Measurements from ENCODE around the gene ABCC4. TPM values are rescaled to one million over a fixed set of nuclear protein-coding genes. Genes with fewer than 3 reads are reported as not detected.

ABCC4 gene
- total RNA-seq, 1 donor from 2014 or later = 4.9 TPM

GRCh38 chr13:95253033-95253432 is 48.2 kb downstream of the ABCC4 start:
- TF ChIP-seq CTCF (IDR thresholded peaks at IDR 0.05; ENCODE audit: borderline replicate concordance) = no peak
- intact Hi-C loops (cut with micrococcal nuclease) = no loop called here
- no peak for DNase-seq

DNA sequence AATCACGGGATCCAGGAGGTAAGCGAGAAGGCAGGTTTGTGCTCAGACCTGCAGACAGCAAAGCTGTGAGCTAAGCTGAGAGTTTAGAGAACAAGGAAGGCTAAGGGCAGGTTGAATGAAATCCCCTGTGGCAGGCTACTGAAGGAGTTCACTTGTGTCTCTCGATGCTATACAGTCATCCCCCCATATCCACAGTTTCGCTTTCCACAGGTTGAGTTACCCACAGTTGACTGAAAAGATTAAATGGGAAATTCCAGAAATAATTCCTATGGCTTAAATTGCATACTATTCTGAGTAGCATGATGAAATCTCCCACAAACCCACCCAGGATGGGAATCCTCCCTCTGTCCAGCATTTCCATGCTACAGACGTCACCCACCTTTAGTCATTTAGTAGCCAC is 49.6 kb downstream of the ABCC4 start:
- Histone ChIP-seq H3K36me3 (no peaks in the 10 kb centered on the region), H3K9me3 (replicated peaks) (no peaks in the 10 kb centered on the region), H3K27me3 (ENCODE audit: low read depth) (no peaks in the 10 kb centered on the region), H3K27ac (replicated peaks) (no peak overlapping the region), H3K4me3 (no peak overlapping the region), H3K4me1 (no peaks in the 10 kb centered on the region)
- TF ChIP-seq CTCF (IDR thresholded peaks at IDR 0.05; ENCODE audit: borderline replicate concordance) = no peak
- no peak for DNase-seq
- intact Hi-C loops (cut with micrococcal nuclease) = no loop called here

More at GRCh38 chr13:95253033-95253432, 48.2 kb downstream of the ABCC4 start:
- Histone ChIP-seq H3K36me3 (no peaks in the 10 kb centered on the region), H3K27me3 (ENCODE audit: low read depth) (no peaks in the 10 kb centered on the region), H3K4me1 (no peaks in the 10 kb centered on the region), H3K9me3 (replicated peaks) (no peaks in the 10 kb centered on the region), H3K4me3 (no peak overlapping the region), H3K27ac (replicated peaks) (no peak overlapping the region)

GRCh38 chr13:95250961-95251360 is 50.3 kb downstream of the ABCC4 start:
- Histone ChIP-seq H3K9me3 (replicated peaks) (no peaks in the 10 kb centered on the region), H3K27ac (replicated peaks) (no peak overlapping the region), H3K4me1 (peaks cover 6% of the 10 kb centered on the region), H3K36me3 (no peaks in the 10 kb centered on the region), H3K4me3 (no peak overlapping the region), H3K27me3 (ENCODE audit: low read depth) (no peaks in the 10 kb centered on the region)
- no peak for TF ChIP-seq CTCF (IDR thresholded peaks at IDR 0.05; ENCODE audit: borderline replicate concordance)
- DNase-seq = no peak
- intact Hi-C loops (cut with micrococcal nuclease) = no loop called here

DNA sequence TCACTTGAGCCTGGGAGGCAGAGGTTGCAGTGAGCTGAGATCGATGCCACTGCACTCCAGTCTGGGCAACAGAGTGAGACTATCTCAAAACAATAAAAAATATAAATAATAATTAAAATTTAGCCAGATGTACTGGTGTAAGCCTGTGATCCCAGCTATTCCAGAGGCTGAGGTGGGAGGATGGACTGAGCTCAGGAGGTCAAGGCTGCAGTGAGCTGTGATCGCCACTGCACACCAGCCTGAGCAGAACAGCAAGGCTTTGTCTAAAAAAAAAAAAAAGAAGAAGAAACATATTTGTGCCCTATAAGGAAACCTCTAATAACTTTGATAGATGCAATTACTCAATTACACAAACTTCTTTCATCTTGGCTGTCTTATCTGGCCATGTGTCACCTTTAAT is 52.3 kb downstream of the ABCC4 start:
- intact Hi-C loops (cut with micrococcal nuclease) = no loop called here
- no peak for TF ChIP-seq CTCF (IDR thresholded peaks at IDR 0.05; ENCODE audit: borderline replicate concordance)

GRCh38 chr13:95247852-95248251 is 53.4 kb downstream of the ABCC4 start:
- Histone ChIP-seq H3K4me1 (peaks cover 8% of the 10 kb centered on the region), H3K27me3 (ENCODE audit: low read depth) (no peaks in the 10 kb centered on the region), H3K27ac (replicated peaks) (no peak overlapping the region), H3K36me3 (no peaks in the 10 kb centered on the region), H3K9me3 (replicated peaks) (no peaks in the 10 kb centered on the region), H3K4me3 (no peak overlapping the region)
- intact Hi-C loops (cut with micrococcal nuclease) = no loop called here
- TF ChIP-seq CTCF (IDR thresholded peaks at IDR 0.05; ENCODE audit: borderline replicate concordance) = no peak
- no peak for DNase-seq

More for the DNA sequence above, 52.3 kb downstream of the ABCC4 start:
- Histone ChIP-seq H3K27ac (replicated peaks) (no peak overlapping the region), H3K9me3 (replicated peaks) (no peaks in the 10 kb centered on the region), H3K27me3 (ENCODE audit: low read depth) (no peaks in the 10 kb centered on the region), H3K4me3 (no peak overlapping the region), H3K4me1 (peaks cover 8% of the 10 kb centered on the region), H3K36me3 (no peaks in the 10 kb centered on the region)
- no peak for DNase-seq

DNA sequence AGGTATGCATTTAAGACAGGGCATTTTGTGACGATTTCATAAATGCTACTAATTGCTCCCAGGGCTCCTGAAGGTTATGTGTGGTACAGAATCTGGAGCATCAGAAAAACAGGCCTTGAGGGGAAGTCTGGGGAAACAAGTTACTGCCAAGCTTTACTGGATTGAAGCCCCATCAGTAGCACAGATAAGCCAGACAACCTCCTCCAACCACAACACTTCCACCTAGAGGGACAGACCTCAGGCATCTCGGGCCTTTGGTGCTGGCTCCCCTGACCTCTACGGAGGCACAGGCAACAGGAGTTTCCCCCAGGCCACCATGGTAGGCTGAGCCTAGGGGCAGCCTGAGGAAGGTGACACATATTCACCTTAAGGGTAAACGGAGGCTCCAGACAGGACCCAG is 54.1 kb downstream of the ABCC4 start:
- TF ChIP-seq CTCF (IDR thresholded peaks at IDR 0.05; ENCODE audit: borderline replicate concordance) = no peak
- H3K9me3 ChIP-seq (replicated peaks) = no peaks in the 10 kb centered on the region
- peaks cover 8% of the 10 kb centered on the region for H3K4me1 ChIP-seq
- intact Hi-C loops (cut with micrococcal nuclease) = no loop called here
- no peaks in the 10 kb centered on the region for H3K27me3 ChIP-seq (ENCODE audit: low read depth)
- no peak overlapping the region for H3K4me3 ChIP-seq
- DNase-seq = no peak
- H3K36me3 ChIP-seq = no peaks in the 10 kb centered on the region
- H3K27ac ChIP-seq (replicated peaks) = no peak overlapping the region
